ENCODE data around the gene FCAR.

FCAR gene

DNA sequence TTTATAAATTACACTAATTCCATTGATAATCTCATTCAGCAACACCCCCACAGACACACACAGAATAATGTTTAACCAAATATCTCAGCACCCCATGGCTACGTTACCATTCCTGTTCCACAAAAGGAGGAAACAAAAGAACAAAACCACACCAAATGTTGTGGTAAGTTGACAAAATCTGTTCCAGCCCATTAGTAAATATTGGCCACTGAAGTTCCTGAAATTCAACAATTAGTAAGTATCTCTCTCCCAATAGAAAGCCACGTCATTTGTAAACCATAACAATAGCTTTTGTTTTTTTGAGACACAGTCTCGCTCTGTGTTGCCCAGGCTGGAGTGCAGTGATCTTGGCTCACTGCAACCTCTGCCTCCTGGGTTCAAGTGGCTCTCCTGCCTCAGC, 2.3 kb upstream of the FCAR start:
- no peak for DNase-seq (ENCODE audit: low read depth)
- H3K4me3 ChIP-seq (ENCODE audit: low read depth, low read length) = no peak overlapping the region
- TF ChIP-seq, protein P1, sequence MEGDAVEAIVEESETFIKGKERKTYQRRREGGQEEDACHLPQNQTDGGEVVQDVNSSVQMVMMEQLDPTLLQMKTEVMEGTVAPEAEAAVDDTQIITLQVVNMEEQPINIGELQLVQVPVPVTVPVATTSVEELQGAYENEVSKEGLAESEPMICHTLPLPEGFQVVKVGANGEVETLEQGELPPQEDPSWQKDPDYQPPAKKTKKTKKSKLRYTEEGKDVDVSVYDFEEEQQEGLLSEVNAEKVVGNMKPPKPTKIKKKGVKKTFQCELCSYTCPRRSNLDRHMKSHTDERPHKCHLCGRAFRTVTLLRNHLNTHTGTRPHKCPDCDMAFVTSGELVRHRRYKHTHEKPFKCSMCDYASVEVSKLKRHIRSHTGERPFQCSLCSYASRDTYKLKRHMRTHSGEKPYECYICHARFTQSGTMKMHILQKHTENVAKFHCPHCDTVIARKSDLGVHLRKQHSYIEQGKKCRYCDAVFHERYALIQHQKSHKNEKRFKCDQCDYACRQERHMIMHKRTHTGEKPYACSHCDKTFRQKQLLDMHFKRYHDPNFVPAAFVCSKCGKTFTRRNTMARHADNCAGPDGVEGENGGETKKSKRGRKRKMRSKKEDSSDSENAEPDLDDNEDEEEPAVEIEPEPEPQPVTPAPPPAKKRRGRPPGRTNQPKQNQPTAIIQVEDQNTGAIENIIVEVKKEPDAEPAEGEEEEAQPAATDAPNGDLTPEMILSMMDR (IDR thresholded peaks at IDR 0.05; ENCODE audit: low read depth, low read length) = no peak
- TF ChIP-seq POLR2A (IDR thresholded peaks at IDR 0.05; ENCODE audit: extremely low read depth, insufficient read length) = no peak

DNA sequence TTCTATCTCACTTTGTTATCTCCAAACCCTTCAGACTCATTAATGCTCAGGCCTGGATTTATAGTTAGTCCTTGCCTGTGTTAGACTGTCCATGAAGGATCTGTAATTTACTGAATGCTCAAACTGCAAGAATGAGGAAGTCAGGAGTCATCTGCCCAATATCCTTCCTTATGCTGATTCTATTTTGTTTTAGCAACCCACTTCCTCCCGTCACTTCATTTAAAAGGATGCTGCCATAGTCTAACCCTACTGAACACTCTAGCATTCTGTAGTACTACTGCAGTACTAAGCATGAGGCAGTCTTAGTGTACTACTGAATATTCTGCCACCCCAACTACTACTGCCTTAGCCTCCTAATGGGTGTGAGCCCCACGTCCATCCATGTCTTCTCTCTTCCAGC, 1.5 kb downstream of the FCAR start:
- no peak overlapping the region for H3K4me3 ChIP-seq (ENCODE audit: low read depth, low read length)
- peak; percentile 72 for DNase-seq (ENCODE audit: low read depth)
- TF ChIP-seq POLR2A (IDR thresholded peaks at IDR 0.05; ENCODE audit: extremely low read depth, insufficient read length) = no peak

DNA sequence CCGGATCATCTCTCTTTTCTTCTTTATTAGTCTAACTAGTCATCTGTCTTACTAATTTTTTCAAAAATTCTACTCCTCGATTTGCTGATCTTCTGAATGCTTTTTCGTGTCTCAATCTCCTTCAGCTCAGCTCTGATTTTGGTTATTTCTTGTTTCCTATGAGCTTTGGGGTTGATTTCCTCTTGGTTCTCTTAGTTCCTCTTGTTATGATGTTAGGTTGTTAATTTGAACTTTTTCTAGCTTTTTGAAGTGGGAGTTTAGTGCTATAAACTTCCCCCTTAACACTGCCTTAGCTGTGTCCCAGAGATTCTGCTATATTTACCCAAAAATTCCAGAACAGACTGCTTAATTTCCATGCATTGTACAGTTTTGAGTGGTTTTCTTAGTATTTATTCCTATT, 3.4 kb downstream of the FCAR start:
- H3K4me3 ChIP-seq (ENCODE audit: low read depth, low read length) = no peak overlapping the region
- TF ChIP-seq MYC (IDR thresholded peaks at IDR 0.05; ENCODE audit: low read depth, low read length) = no peak
- TF ChIP-seq, protein P1 (IDR thresholded peaks at IDR 0.05; ENCODE audit: low read depth, low read length) = no peak
- TF ChIP-seq, protein P2, sequence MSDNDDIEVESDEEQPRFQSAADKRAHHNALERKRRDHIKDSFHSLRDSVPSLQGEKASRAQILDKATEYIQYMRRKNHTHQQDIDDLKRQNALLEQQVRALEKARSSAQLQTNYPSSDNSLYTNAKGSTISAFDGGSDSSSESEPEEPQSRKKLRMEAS (IDR thresholded peaks at IDR 0.05; ENCODE audit: low read depth, low read length) = no peak
- TF ChIP-seq POLR2A (IDR thresholded peaks at IDR 0.05; ENCODE audit: extremely low read depth, insufficient read length) = no peak
- no peak for DNase-seq (ENCODE audit: low read depth)

DNA sequence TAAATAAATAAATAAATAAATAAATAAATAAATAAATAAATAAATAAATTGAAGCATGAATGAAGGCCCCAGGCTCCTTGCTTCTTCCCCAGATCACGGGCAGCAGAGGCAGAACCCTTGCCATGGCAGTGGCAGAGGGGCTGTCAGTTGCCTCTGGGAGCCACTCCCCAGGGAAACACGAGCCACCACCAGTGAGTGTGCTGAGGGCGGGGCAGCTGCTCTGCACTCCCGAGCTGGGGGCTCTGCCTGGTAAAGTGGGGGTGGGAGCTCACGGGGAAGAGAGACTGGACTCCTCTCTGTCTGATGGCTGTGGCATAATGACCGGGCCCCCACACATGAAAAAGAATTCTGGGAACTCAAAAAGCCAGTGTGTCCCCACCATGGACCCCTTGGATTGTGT, 7.8 kb downstream of the FCAR start:
- H3K4me3 ChIP-seq (ENCODE audit: low read depth, low read length) = no peak overlapping the region
- DNase-seq (ENCODE audit: low read depth) = no peak
- TF ChIP-seq, protein P2 (IDR thresholded peaks at IDR 0.05; ENCODE audit: low read depth, low read length) = no peak
- TF ChIP-seq MYC (IDR thresholded peaks at IDR 0.05; ENCODE audit: low read depth, low read length) = no peak
- no peak for TF ChIP-seq POLR2A (IDR thresholded peaks at IDR 0.05; ENCODE audit: extremely low read depth, insufficient read length)
- TF ChIP-seq, protein P1 (IDR thresholded peaks at IDR 0.05; ENCODE audit: low read depth, low read length) = no peak

DNA sequence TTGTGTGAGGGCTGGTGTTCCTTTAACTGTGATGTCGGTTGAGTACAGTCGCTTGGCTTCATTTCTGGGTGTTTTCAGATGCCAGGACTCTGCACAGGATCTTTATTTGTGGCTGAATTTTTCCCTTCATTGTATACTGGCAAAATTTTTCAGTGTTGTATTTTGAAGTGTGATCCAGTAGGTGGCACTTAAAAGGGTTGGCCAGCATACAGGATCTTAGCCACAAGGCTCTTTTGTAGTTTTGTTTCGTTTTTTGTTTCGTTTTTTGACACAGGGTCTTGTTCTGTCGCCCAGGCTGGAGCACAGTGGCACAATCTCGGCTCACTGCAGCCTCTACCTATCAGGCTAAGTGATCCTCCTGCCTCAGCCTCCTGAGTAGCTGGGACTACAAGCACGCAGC, 8.7 kb downstream of the FCAR start:
- TF ChIP-seq POLR2A (IDR thresholded peaks at IDR 0.05; ENCODE audit: extremely low read depth, insufficient read length) = no peak
- TF ChIP-seq MYC (IDR thresholded peaks at IDR 0.05; ENCODE audit: low read depth, low read length) = no peak
- TF ChIP-seq, protein P2 (IDR thresholded peaks at IDR 0.05; ENCODE audit: low read depth, low read length) = no peak
- TF ChIP-seq, protein P1 (IDR thresholded peaks at IDR 0.05; ENCODE audit: low read depth, low read length) = no peak
- DNase-seq (ENCODE audit: low read depth) = peak; percentile 26
- no peak overlapping the region for H3K4me3 ChIP-seq (ENCODE audit: low read depth, low read length)

DNA sequence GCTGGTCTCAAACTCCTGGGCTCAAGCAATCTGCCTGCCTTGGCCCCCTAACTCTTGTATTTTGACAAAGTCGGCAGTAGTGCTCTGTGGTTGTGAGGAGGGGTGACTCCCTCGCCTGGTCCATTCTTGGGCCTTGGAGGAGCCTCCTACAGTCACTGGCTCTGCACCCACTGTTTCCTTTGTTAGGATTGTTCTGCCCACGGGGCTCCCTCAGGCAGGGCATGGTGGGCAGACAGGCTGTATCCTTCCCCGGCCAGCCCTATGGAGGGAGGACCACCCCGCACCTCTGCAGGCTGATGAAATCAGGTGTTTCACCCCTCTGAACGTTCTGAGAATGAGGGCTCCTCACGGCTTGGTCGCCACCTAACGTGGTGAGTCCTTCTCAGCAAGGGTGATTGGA, 9.2 kb downstream of the FCAR start:
- no peak for DNase-seq (ENCODE audit: low read depth)
- TF ChIP-seq POLR2A (IDR thresholded peaks at IDR 0.05; ENCODE audit: extremely low read depth, insufficient read length) = no peak
- TF ChIP-seq, protein P1 (IDR thresholded peaks at IDR 0.05; ENCODE audit: low read depth, low read length) = no peak
- TF ChIP-seq, protein P2 (IDR thresholded peaks at IDR 0.05; ENCODE audit: low read depth, low read length) = no peak
- no peak for TF ChIP-seq MYC (IDR thresholded peaks at IDR 0.05; ENCODE audit: low read depth, low read length)

More for the DNA sequence above, 9.2 kb downstream of the FCAR start:
- H3K4me3 ChIP-seq (ENCODE audit: low read depth, low read length) = no peak overlapping the region
